HL-60 (cell line): ENCODE results near the gene ENO4.

Source experiments
- DNase-seq, 2 experiments: peaks; one replicate each; pipeline ENCODE4 v3.0.0-alpha.2; 2010 to 2020; ENCODE audit warnings: low read depth in 1 of 2, low spot score in 1 of 2
- H3K27ac ChIP-seq: fragments of 250-450 bp; sonication (Bioruptor Pico); replicated peaks from 2 replicates; pipeline ENCODE4 v1.5.1; 2020; ENCODE audit warnings: mild to moderate bottlenecking, moderate library complexity
- H3K27me3 ChIP-seq: fragments of 250-450 bp; sonication (Bioruptor Pico); 2 replicates; pipeline ENCODE4 v1.5.1; 2021; ENCODE audit warnings: mild to moderate bottlenecking, moderate library complexity; ENCODE audit not compliant: insufficient read depth, poor library complexity, severe bottlenecking
- H3K4me3 ChIP-seq: replicated peaks from 2 replicates; pipeline ENCODE4 v1.5.1; 2011; ENCODE audit warnings: mild to moderate bottlenecking, control low read depth, low read length; ENCODE audit not compliant: insufficient read depth
- CTCF ChIP-seq: IDR thresholded peaks from one replicate; pipeline ENCODE4 v1.5.1; 2011; ENCODE audit warnings: low read length, control low read depth, inconsistent platforms; ENCODE audit not compliant: insufficient read depth
- GABPA ChIP-seq: IDR thresholded peaks from 2 replicates; pipeline ENCODE4 v1.6.1; 2012; ENCODE audit warnings: low read depth
- POLR2AphosphoS5 ChIP-seq: IDR thresholded peaks from 2 replicates; pipeline ENCODE4 v1.6.1; 2012; ENCODE audit warnings: low read depth
- REST ChIP-seq: IDR thresholded peaks from 2 replicates; pipeline ENCODE4 v1.6.1; 2012; ENCODE audit warnings: low read depth; ENCODE audit not compliant: insufficient replicate concordance
- SPI1 ChIP-seq: IDR thresholded peaks from 2 replicates; pipeline ENCODE4 v1.6.1; 2012; ENCODE audit warnings: low read depth, mild to moderate bottlenecking, borderline replicate concordance

ENO4 gene

GRCh38 chr10:116817178-116817577, 32.1 kb upstream of the ENO4 start:
- Histone ChIP-seq H3K27me3 (no peaks in the 10 kb centered on the region), H3K27ac (no peak overlapping the region), H3K4me3 (no peak overlapping the region)
- no peak for TF ChIP-seq SPI1
- no peak for TF ChIP-seq GABPA
- no peak for TF ChIP-seq CTCF
- TF ChIP-seq REST, result no peak
- no peak for TF ChIP-seq POLR2AphosphoS5
- no peak for DNase-seq

GRCh38 chr10:116817780-116818343, 31.4 kb upstream of the ENO4 start:
- TF ChIP-seq CTCF, result no peak
- TF ChIP-seq POLR2AphosphoS5, result no peak
- no peak for TF ChIP-seq SPI1
- no peak for TF ChIP-seq REST
- TF ChIP-seq GABPA, result no peak
- no peak overlapping the region for H3K27ac ChIP-seq

DNA sequence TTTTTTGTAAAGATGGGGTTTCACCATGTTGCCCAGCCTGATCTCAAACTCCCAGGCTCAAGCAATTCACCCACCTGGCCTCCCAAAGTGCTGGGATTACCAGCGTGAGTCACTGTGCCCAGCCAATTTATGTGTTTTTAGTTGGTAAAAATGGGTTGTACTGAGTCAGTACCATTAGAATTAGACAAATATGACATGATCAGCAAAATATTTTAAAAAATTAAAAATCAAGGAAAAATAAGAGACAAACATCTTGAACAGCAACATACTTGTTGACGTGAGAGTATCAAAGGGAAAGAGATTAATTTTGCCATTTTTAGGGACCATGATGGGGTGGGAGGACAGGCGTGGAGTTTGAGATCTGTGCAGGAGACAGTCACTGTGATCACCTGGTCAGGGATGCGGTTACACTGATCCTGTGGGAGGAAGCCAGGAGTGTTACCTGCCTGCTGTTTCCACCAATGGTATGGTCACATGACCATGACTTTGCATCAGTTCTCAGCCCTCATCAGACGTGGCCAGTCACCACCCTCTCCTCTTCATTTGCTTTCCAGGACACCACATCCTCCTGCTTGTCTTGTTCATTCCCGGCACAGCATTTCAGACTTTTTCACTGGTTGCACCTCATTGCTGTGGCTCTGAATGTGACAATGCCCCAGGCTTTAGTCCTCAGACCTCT, 29.2 kb upstream of the ENO4 start:
- Histone ChIP-seq H3K27ac (no peak overlapping the region), H3K27me3 (no peaks in the 10 kb centered on the region), H3K4me3 (no peak overlapping the region)
- no peak for DNase-seq
- TF ChIP-seq REST (no peak), CTCF (no peak), SPI1 (no peak), POLR2AphosphoS5 (no peak), GABPA (no peak)

More at GRCh38 chr10:116817780-116818343, 31.4 kb upstream of the ENO4 start:
- H3K4me3 ChIP-seq, result no peak overlapping the region
- H3K27me3 ChIP-seq, result no peaks in the 10 kb centered on the region
- no peak for DNase-seq
